ENCODE results near the gene ZRANB1. TPM values are rescaled to one million over a fixed set of nuclear protein-coding genes. Genes with fewer than 3 reads are reported as not detected.

ZRANB1 gene
- total RNA-seq, 1 donor from 2014 or later = 16.0 TPM

DNA sequence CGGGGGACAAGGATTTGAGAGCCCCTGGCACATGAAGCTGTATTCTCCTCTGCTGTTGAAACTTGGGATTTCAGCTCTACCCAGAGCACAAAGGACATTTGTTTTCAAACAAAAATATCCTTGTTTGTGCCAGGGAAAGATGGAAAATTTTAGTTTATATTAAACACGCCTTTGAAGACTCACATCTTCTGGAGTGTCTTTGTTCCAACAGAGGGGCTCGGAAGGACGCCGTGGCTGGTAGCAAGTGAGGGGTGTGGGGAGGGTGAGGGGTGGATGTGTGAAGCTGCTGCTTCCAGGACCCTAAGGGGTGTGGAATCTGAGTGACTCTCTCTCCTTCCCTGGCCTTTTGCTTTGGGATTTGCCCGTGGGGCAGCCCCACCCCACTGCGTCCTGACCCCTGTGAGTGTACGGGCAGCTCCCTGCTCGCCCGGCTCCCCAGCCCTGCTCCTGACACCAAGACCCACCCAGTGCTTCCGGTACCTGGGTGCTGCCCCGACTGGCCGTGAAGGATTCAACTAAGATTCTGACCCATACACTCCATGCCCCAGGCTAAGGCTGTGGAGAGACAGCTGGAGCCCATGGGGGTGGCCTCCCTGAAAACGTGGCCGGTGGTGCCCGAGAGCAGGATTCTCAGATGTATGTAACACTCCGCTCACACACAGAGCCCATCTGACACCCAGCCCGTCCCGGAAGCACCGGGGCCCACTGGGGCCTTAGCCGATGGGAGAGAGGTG lies 59.6 kb downstream of the ZRANB1 start:
- Mint-ChIP-seq H3K27ac (no peak overlapping the region), H3K9me3 (no peaks in the 10 kb centered on the region), H3K4me1 (ENCODE audit: low read depth) (no peaks in the 10 kb centered on the region), H3K36me3 (ENCODE audit: low read depth) (no peaks in the 10 kb centered on the region), H3K27me3 (ENCODE audit: insufficient read depth) (no peaks in the 10 kb centered on the region), H3K4me3 (no peak overlapping the region)
- DNase-seq (ENCODE audit: low spot score) = no peak
- intact Hi-C loops (cut with micrococcal nuclease) = no loop called here

- intact Hi-C loops (cut with micrococcal nuclease) = no loop called here
- no peaks in the 10 kb centered on the region for H3K36me3 Mint-ChIP-seq (ENCODE audit: low read depth)
- H3K4me3 Mint-ChIP-seq = no peak overlapping the region
- no peaks in the 10 kb centered on the region for H3K9me3 Mint-ChIP-seq
- no peak overlapping the region for H3K27ac Mint-ChIP-seq
- no peak for DNase-seq (ENCODE audit: low spot score)
- H3K4me1 Mint-ChIP-seq (ENCODE audit: low read depth) = no peaks in the 10 kb centered on the region
- H3K27me3 Mint-ChIP-seq (ENCODE audit: insufficient read depth) = no peaks in the 10 kb centered on the region
These were observed 60.1 kb downstream of the ZRANB1 start for GRCh38 chr10:125002047-125002422.

- no peaks in the 10 kb centered on the region for H3K36me3 Mint-ChIP-seq (ENCODE audit: low read depth)
- no peaks in the 10 kb centered on the region for H3K27me3 Mint-ChIP-seq (ENCODE audit: insufficient read depth)
- intact Hi-C loops (cut with micrococcal nuclease) = no loop called here
- no peaks in the 10 kb centered on the region for H3K9me3 Mint-ChIP-seq
- H3K4me1 Mint-ChIP-seq (ENCODE audit: low read depth) = no peaks in the 10 kb centered on the region
- H3K4me3 Mint-ChIP-seq = no peak overlapping the region
- no peak overlapping the region for H3K27ac Mint-ChIP-seq
- no peak for DNase-seq (ENCODE audit: low spot score)
These were observed 60.7 kb downstream of the ZRANB1 start for GRCh38 chr10:125002423-125003145.

- intact Hi-C loops (cut with micrococcal nuclease) = no loop called here
- H3K27ac Mint-ChIP-seq = no peak overlapping the region
- H3K4me3 Mint-ChIP-seq = no peak overlapping the region
- no peaks in the 10 kb centered on the region for H3K4me1 Mint-ChIP-seq (ENCODE audit: low read depth)
- H3K27me3 Mint-ChIP-seq (ENCODE audit: insufficient read depth) = no peaks in the 10 kb centered on the region
- DNase-seq (ENCODE audit: low spot score) = no peak
- no peaks in the 10 kb centered on the region for H3K36me3 Mint-ChIP-seq (ENCODE audit: low read depth)
- H3K9me3 Mint-ChIP-seq = no peaks in the 10 kb centered on the region
These were observed 61.4 kb downstream of the ZRANB1 start for GRCh38 chr10:125003146-125003900.

GRCh38 chr10:125003901-125004467 lies 62.1 kb downstream of the ZRANB1 start:
- H3K27me3 Mint-ChIP-seq (ENCODE audit: insufficient read depth) = no peaks in the 10 kb centered on the region
- H3K4me1 Mint-ChIP-seq (ENCODE audit: low read depth) = no peaks in the 10 kb centered on the region
- H3K27ac Mint-ChIP-seq = no peak overlapping the region
- H3K36me3 Mint-ChIP-seq (ENCODE audit: low read depth) = no peaks in the 10 kb centered on the region
- DNase-seq (ENCODE audit: low spot score) = no peak
- no peaks in the 10 kb centered on the region for H3K9me3 Mint-ChIP-seq
- intact Hi-C loops (cut with micrococcal nuclease) = no loop called here
- no peak overlapping the region for H3K4me3 Mint-ChIP-seq

- no peak for DNase-seq (ENCODE audit: low spot score)
- Mint-ChIP-seq H3K36me3 (ENCODE audit: low read depth) (no peaks in the 10 kb centered on the region), H3K9me3 (no peaks in the 10 kb centered on the region), H3K27me3 (ENCODE audit: insufficient read depth) (no peaks in the 10 kb centered on the region), H3K4me1 (ENCODE audit: low read depth) (no peaks in the 10 kb centered on the region), H3K27ac (no peak overlapping the region), H3K4me3 (no peak overlapping the region)
- intact Hi-C loops (cut with micrococcal nuclease) = no loop called here
These were observed 62.8 kb downstream of the ZRANB1 start for GRCh38 chr10:125004571-125005311.

- no peaks in the 10 kb centered on the region for H3K36me3 Mint-ChIP-seq (ENCODE audit: low read depth)
These were observed 63.6 kb downstream of the ZRANB1 start for GRCh38 chr10:125005312-125006187.

GRCh38 chr10:125006188-125006680 lies 64.3 kb downstream of the ZRANB1 start:
- DNase-seq (ENCODE audit: low spot score) = no peak
- H3K36me3 Mint-ChIP-seq (ENCODE audit: low read depth) = no peaks in the 10 kb centered on the region
- H3K4me1 Mint-ChIP-seq (ENCODE audit: low read depth) = no peaks in the 10 kb centered on the region
- no peak overlapping the region for H3K4me3 Mint-ChIP-seq
- H3K27ac Mint-ChIP-seq = no peak overlapping the region
- no peaks in the 10 kb centered on the region for H3K9me3 Mint-ChIP-seq
- peaks cover 2% of the 10 kb centered on the region for H3K27me3 Mint-ChIP-seq (ENCODE audit: insufficient read depth)
- intact Hi-C loops (cut with micrococcal nuclease) = no loop called here

More at GRCh38 chr10:125005312-125006187, 63.6 kb downstream of the ZRANB1 start:
- Mint-ChIP-seq H3K27ac (no peak overlapping the region), H3K4me1 (ENCODE audit: low read depth) (no peaks in the 10 kb centered on the region), H3K9me3 (no peaks in the 10 kb centered on the region), H3K4me3 (no peak overlapping the region), H3K27me3 (ENCODE audit: insufficient read depth) (peaks cover 2% of the 10 kb centered on the region)
- DNase-seq (ENCODE audit: low spot score) = no peak
- intact Hi-C loops (cut with micrococcal nuclease) = no loop called here

DNA sequence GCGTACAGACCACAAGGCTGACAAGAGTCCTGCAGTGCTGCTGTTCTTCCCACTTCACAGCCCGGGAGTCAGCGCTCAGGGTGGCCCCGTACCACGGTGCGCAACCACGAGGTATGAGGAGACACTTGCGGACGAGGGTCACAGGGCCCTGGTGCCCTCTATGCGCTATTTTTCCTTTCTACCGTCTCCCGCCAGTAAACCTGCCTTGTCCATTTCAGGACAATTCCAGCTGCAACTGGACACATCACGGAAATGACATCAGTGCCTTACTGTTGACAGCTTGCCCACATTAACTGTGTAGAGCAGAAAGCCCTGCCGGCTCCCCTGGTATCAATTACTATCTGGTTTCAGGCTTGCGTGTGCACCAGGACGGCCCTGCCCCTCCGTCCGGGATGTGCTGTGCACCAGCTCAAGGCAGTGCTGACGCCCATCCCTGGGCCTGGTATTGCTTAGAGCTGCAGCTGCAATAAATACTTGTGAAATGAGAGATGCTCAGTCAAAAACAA lies 65.1 kb downstream of the ZRANB1 start:
- H3K4me3 Mint-ChIP-seq = no peak overlapping the region
- H3K36me3 Mint-ChIP-seq (ENCODE audit: low read depth) = no peaks in the 10 kb centered on the region
- DNase-seq (ENCODE audit: low spot score) = no peak
- no peaks in the 10 kb centered on the region for H3K9me3 Mint-ChIP-seq
- no peaks in the 10 kb centered on the region for H3K4me1 Mint-ChIP-seq (ENCODE audit: low read depth)
- H3K27ac Mint-ChIP-seq = no peak overlapping the region
- intact Hi-C loops (cut with micrococcal nuclease) = no loop called here
- H3K27me3 Mint-ChIP-seq (ENCODE audit: insufficient read depth) = peaks cover 2% of the 10 kb centered on the region

- no peak for DNase-seq (ENCODE audit: low spot score)
- H3K4me1 Mint-ChIP-seq (ENCODE audit: low read depth) = no peaks in the 10 kb centered on the region
- H3K27ac Mint-ChIP-seq = no peak overlapping the region
- intact Hi-C loops (cut with micrococcal nuclease) = no loop called here
- H3K4me3 Mint-ChIP-seq = no peak overlapping the region
- no peaks in the 10 kb centered on the region for H3K36me3 Mint-ChIP-seq (ENCODE audit: low read depth)
- H3K9me3 Mint-ChIP-seq = no peaks in the 10 kb centered on the region
- H3K27me3 Mint-ChIP-seq (ENCODE audit: insufficient read depth) = peaks cover 2% of the 10 kb centered on the region
These were observed 65.5 kb downstream of the ZRANB1 start for GRCh38 chr10:125007436-125007835.

DNA sequence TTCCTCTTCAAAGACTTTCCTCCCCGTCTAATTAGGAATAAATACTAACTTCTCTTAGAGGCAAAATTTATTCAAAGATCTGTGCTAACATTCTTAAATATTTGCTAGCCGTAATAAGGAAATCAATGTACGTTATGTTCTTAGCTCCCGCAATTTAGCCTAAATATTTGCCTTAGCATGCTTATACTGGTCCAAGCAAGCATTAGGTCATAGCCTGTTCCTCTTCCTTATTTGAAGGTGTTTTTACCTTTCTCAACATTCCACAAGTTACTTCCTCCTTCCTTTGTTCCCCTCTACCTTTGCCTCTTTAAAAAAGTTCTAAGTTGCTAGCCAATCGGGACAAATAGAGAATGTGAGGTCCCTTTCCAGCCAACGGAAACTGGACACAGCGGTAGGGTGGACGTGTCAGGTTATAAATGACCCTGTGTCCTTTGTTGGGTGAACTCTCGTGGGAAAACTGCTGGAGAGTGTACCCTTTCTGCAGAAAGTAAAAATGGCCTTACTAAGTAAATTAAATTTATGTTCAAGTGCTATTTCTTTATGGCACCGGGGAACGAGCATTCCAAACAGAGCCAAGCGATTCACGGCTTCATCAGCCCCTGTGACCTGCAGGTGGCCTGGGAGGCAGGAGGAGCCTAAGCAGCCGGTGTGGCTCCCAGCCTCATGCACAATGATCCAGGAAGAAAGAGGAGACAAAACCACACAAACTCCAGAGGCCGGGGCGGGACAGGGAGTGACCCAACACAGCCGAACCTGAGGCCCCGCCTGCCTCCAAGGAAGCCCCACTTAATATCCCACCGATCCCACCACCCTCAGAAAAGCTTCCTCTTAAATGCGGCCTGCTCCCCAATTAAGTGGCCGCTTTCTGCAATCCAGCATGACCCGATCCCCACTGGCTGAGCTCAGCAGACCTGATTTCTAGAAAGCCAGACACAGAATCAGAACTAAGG lies 67.0 kb downstream of the ZRANB1 start:
- H3K9me3 Mint-ChIP-seq = no peaks in the 10 kb centered on the region

More for the DNA sequence above, 67.0 kb downstream of the ZRANB1 start:
- no peak for DNase-seq (ENCODE audit: low spot score)
- peaks cover 4% of the 10 kb centered on the region for H3K27me3 Mint-ChIP-seq (ENCODE audit: insufficient read depth)
- no peak overlapping the region for H3K4me3 Mint-ChIP-seq
- H3K36me3 Mint-ChIP-seq (ENCODE audit: low read depth) = no peaks in the 10 kb centered on the region
- H3K27ac Mint-ChIP-seq = no peak overlapping the region
- no peaks in the 10 kb centered on the region for H3K4me1 Mint-ChIP-seq (ENCODE audit: low read depth)
- intact Hi-C loops (cut with micrococcal nuclease) = no loop called here

All from activated T-helper 1 cell treated with anti-CD3 and anti-CD28 coated beads, Interleukin-12 subunit alpha, Interleukin-12 subunit beta, Interleukin-2, Interleukin-4 antibody, amounts not matched to agents 30 ng/mL and 10 ng/mL and 1 ng/mL, durations not matched to agents 14 hours and 24 hours and 36 hours (primary cell).